HCT116 (cell line): Measurements from ENCODE around the gene NINJ1.

Source experiments
- EZH2phosphoT487 ChIP-seq: fragments of 200-600 bp; IDR thresholded peaks from 2 replicates; pipeline ENCODE4 v1.6.1; 2018; ENCODE audit warnings: antibody characterized with exemption, borderline replicate concordance
- POLR2A ChIP-seq: IDR thresholded peaks from 2 replicates; pipeline ENCODE4 v1.7.0; 2011; ENCODE audit warnings: borderline replicate concordance; ENCODE audit not compliant: insufficient read depth, insufficient read length; ENCODE audit errors: extremely low read depth
- POLR2AphosphoS5 ChIP-seq: IDR thresholded peaks from 2 replicates; pipeline ENCODE4 v1.6.1; 2011; ENCODE audit warnings: mild to moderate bottlenecking, low read depth, low read length, moderate library complexity
- RAD21 ChIP-seq: IDR thresholded peaks from 2 replicates; pipeline ENCODE4 v1.6.1; 2012; ENCODE audit warnings: low read depth, mild to moderate bottlenecking
- ZNF274 ChIP-seq: fragments of 200-500 bp; sonication (Bioruptor generic); IDR thresholded peaks from 2 replicates; pipeline ENCODE4 v1.6.1; 2014; ENCODE audit warnings: mild to moderate bottlenecking, low read depth, low read length, inconsistent platforms
- TF ChIP-seq, protein P1 (sequence below): IDR thresholded peaks from 2 replicates; pipeline ENCODE4 v1.6.1; 2012; ENCODE audit warnings: low read depth
- TF ChIP-seq, protein P2 (sequence below), 3 experiments: fragments of 200-600 bp in 1 of 3; sonication (generic) in 1 of 3; IDR thresholded peaks in 2 of 3; conservative IDR thresholded peaks in 1 of 3; 2 replicates each; pipeline ENCODE4 v1.5.1; 2012 to 2017; ENCODE audit warnings: low read depth in 2 of 3, low read length in 2 of 3, antibody characterized with exemption in 1 of 3, borderline replicate concordance in 1 of 3, control low read depth in 1 of 3, mild to moderate bottlenecking in 1 of 3, mixed read lengths in 1 of 3, mixed run types in 1 of 3, moderate library complexity in 1 of 3; ENCODE audit not compliant: insufficient read depth in 1 of 3

DNA sequence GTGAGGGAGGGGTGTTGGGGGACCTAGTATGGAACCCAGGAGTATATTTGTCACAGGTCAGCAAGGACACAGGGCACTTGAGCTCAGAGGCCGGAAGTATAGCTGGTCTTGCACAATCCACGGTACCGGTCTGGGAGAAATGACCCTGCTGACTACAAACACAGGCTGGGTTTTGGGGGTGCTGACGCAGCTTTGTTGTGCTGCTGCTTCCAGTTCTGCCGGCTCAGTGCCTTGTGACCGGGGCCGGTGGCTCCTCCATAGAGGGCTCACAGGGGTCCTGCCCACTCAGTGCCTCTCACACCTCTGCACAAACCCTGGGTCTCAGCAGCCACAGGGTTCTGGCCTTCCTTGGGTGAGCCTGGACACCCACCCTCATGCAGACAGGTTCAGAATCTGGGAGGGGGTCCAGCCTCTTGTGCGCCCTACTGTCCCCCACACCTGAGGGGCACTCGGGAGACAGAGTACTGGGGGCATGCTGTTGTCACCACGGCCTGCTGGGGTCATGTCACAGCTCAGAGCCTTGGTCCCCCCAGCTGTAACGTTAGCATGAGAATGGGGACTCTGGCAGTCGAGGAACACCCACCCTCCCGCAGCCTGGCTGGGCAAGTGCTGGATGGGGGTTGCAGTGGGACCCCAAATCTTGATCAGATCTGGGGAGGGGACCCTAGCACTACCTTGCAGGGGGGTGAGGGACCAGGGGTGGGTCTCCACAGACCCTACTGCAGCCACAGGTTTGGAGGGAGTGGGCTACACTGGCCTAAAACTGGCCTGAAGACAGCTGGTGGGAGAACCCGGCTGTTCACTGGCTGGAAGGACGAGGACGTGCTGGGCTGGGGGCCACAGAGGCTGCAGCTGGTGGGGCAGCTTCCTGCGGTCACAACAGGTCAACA is 17.7 kb downstream of the NINJ1 start:
- TF ChIP-seq POLR2A, result no peak
- TF ChIP-seq, protein P1, sequence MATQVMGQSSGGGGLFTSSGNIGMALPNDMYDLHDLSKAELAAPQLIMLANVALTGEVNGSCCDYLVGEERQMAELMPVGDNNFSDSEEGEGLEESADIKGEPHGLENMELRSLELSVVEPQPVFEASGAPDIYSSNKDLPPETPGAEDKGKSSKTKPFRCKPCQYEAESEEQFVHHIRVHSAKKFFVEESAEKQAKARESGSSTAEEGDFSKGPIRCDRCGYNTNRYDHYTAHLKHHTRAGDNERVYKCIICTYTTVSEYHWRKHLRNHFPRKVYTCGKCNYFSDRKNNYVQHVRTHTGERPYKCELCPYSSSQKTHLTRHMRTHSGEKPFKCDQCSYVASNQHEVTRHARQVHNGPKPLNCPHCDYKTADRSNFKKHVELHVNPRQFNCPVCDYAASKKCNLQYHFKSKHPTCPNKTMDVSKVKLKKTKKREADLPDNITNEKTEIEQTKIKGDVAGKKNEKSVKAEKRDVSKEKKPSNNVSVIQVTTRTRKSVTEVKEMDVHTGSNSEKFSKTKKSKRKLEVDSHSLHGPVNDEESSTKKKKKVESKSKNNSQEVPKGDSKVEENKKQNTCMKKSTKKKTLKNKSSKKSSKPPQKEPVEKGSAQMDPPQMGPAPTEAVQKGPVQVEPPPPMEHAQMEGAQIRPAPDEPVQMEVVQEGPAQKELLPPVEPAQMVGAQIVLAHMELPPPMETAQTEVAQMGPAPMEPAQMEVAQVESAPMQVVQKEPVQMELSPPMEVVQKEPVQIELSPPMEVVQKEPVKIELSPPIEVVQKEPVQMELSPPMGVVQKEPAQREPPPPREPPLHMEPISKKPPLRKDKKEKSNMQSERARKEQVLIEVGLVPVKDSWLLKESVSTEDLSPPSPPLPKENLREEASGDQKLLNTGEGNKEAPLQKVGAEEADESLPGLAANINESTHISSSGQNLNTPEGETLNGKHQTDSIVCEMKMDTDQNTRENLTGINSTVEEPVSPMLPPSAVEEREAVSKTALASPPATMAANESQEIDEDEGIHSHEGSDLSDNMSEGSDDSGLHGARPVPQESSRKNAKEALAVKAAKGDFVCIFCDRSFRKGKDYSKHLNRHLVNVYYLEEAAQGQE, result no peak
- no peak for TF ChIP-seq EZH2phosphoT487
- TF ChIP-seq, protein P2, sequence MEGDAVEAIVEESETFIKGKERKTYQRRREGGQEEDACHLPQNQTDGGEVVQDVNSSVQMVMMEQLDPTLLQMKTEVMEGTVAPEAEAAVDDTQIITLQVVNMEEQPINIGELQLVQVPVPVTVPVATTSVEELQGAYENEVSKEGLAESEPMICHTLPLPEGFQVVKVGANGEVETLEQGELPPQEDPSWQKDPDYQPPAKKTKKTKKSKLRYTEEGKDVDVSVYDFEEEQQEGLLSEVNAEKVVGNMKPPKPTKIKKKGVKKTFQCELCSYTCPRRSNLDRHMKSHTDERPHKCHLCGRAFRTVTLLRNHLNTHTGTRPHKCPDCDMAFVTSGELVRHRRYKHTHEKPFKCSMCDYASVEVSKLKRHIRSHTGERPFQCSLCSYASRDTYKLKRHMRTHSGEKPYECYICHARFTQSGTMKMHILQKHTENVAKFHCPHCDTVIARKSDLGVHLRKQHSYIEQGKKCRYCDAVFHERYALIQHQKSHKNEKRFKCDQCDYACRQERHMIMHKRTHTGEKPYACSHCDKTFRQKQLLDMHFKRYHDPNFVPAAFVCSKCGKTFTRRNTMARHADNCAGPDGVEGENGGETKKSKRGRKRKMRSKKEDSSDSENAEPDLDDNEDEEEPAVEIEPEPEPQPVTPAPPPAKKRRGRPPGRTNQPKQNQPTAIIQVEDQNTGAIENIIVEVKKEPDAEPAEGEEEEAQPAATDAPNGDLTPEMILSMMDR (IDR thresholded peaks at IDR 0.05 in 2 of 3, conservative IDR thresholded peaks at IDR 0.05 in 1 of 3; ENCODE audit: borderline replicate concordance in 1 of 3, insufficient read depth in 1 of 3, low read depth in 2 of 3, low read length in 2 of 3), result no peak
- TF ChIP-seq RAD21, result no peak
- TF ChIP-seq POLR2AphosphoS5, result no peak
- TF ChIP-seq ZNF274, result no peak
